ENCODE data around the gene ZFAND2A. TPM values are rescaled to one million over a fixed set of nuclear protein-coding genes. Genes with fewer than 3 reads are reported as not detected.

The ZFAND2A gene
- polyA plus RNA-seq, 1 donor (not counting 4 experiments of a cell fraction or from before 2014, with no cell fraction given) = 25.5 TPM

DNA sequence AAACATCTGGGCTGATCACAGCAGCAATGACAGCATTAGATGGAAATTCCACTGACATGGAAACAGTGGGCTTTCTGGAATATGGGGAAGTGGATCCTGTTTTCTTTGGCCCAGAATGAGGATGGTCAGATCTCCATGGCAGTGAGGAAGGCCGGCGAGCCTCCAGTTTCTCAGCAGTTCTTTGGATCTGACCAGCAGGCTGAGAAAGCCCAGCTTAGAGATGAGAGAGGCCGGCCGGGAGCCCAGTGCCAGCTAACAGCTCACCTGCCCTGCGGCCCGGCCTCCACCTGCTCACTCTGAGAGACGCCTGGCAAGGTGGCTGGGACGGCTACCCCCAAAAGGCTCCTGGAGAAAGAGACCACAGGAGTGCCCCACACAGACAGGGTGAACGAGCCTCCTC, 47.9 kb downstream of the ZFAND2A start:
- dilution Hi-C loops (cut with MboI; ENCODE audit: extremely low pct_ligation_motif_present, low sequenced_read_pairs) = no loop called here
- Histone ChIP-seq H3K9me1 (ENCODE audit: control insufficient read depth, extremely low read depth, insufficient read depth, low read length) (no peaks in the 10 kb centered on the region), H3K4me2 (ENCODE audit: control insufficient read depth, extremely low read depth, insufficient read depth, low read depth, low read length) (no peak overlapping the region), H3K27ac (ENCODE audit: control insufficient read depth, insufficient read depth, low read length) (no peak overlapping the region), H3K4me3 (ENCODE audit: control insufficient read depth in 2 of 3, extremely low read depth in 1 of 3, insufficient read depth in 2 of 3, low read depth in 1 of 3, low read length in 3 of 3) (no peak overlapping the region), H3K9me3 (ENCODE audit: control insufficient read depth, low read depth, low read length) (no peaks in the 10 kb centered on the region), H3K4me1 (ENCODE audit: control insufficient read depth, extremely low read depth, insufficient read depth, low read length) (no peaks in the 10 kb centered on the region), H3K9ac (ENCODE audit: control insufficient read depth, extremely low read depth, insufficient read depth, low read length) (no peak overlapping the region), H3K27me3 (ENCODE audit: control insufficient read depth, extremely low read depth, insufficient read depth, low read length) (no peaks in the 10 kb centered on the region), H4K20me1 (ENCODE audit: control insufficient read depth, extremely low read depth, insufficient read depth, low read length) (peaks cover 3% of the 10 kb centered on the region), H3K36me3 (ENCODE audit: control insufficient read depth in 2 of 2, extremely low read depth in 1 of 2, insufficient read depth in 2 of 2, low read length in 2 of 2) (peaks cover 4 to 5% of the 10 kb centered on the region in 2 experiments), H3K79me2 (ENCODE audit: control insufficient read depth, insufficient read depth, low read length) (peaks cover 22% of the 10 kb centered on the region), H2AFZ (ENCODE audit: control insufficient read depth, low read length) (no peak overlapping the region)
- no peak for DNase-seq (ENCODE audit: low read depth, low spot score)
- no peak for FAIRE-seq
- TF ChIP-seq, protein P1, sequence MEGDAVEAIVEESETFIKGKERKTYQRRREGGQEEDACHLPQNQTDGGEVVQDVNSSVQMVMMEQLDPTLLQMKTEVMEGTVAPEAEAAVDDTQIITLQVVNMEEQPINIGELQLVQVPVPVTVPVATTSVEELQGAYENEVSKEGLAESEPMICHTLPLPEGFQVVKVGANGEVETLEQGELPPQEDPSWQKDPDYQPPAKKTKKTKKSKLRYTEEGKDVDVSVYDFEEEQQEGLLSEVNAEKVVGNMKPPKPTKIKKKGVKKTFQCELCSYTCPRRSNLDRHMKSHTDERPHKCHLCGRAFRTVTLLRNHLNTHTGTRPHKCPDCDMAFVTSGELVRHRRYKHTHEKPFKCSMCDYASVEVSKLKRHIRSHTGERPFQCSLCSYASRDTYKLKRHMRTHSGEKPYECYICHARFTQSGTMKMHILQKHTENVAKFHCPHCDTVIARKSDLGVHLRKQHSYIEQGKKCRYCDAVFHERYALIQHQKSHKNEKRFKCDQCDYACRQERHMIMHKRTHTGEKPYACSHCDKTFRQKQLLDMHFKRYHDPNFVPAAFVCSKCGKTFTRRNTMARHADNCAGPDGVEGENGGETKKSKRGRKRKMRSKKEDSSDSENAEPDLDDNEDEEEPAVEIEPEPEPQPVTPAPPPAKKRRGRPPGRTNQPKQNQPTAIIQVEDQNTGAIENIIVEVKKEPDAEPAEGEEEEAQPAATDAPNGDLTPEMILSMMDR (optimal IDR thresholded peaks at IDR 0.05 in 1 of 3, IDR thresholded peaks at IDR 0.05 in 1 of 3, conservative IDR thresholded peaks at IDR 0.05 in 1 of 3; ENCODE audit: extremely low read depth in 1 of 3, insufficient read depth in 2 of 3, low read length in 3 of 3) = no peak
- TF ChIP-seq EZH2 (IDR thresholded peaks at IDR 0.05; ENCODE audit: low read length) = no peak

DNA sequence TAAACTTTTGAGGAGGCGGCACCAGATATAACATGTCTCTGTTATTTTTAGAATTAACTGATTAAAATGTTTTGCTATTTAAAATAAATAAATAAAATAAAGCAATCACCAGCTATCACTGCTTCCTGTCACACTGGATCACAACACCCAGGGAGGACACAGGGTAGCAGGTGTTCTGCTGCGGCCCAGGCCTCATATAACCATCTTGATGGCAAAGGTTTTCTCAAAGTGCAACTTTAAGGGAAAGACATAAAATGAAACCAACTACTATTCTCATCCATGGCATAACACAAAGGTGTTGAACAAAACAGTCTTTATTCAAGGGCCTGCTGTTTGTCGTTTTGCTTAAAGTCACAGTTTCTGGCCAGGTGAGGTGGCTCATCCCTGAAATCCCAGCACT, 48.8 kb downstream of the ZFAND2A start:
- no peak for FAIRE-seq

More for the DNA sequence above, 48.8 kb downstream of the ZFAND2A start:
- Histone ChIP-seq H3K36me3 (ENCODE audit: control insufficient read depth in 2 of 2, extremely low read depth in 1 of 2, insufficient read depth in 2 of 2, low read length in 2 of 2) (peaks cover 4 to 5% of the 10 kb centered on the region in 2 experiments), H3K9ac (ENCODE audit: control insufficient read depth, extremely low read depth, insufficient read depth, low read length) (no peak overlapping the region), H3K4me1 (ENCODE audit: control insufficient read depth, extremely low read depth, insufficient read depth, low read length) (no peaks in the 10 kb centered on the region), H3K27me3 (ENCODE audit: control insufficient read depth, extremely low read depth, insufficient read depth, low read length) (no peaks in the 10 kb centered on the region), H3K4me3 (ENCODE audit: control insufficient read depth in 2 of 3, extremely low read depth in 1 of 3, insufficient read depth in 2 of 3, low read depth in 1 of 3, low read length in 3 of 3) (no peak overlapping the region), H2AFZ (ENCODE audit: control insufficient read depth, low read length) (no peak overlapping the region), H3K9me1 (ENCODE audit: control insufficient read depth, extremely low read depth, insufficient read depth, low read length) (no peaks in the 10 kb centered on the region), H3K79me2 (ENCODE audit: control insufficient read depth, insufficient read depth, low read length) (peaks cover 25% of the 10 kb centered on the region), H3K9me3 (ENCODE audit: control insufficient read depth, low read depth, low read length) (no peaks in the 10 kb centered on the region), H3K4me2 (ENCODE audit: control insufficient read depth, extremely low read depth, insufficient read depth, low read depth, low read length) (no peak overlapping the region), H4K20me1 (ENCODE audit: control insufficient read depth, extremely low read depth, insufficient read depth, low read length) (peaks cover 3% of the 10 kb centered on the region), H3K27ac (ENCODE audit: control insufficient read depth, insufficient read depth, low read length) (no peak overlapping the region)
- dilution Hi-C loops (cut with MboI; ENCODE audit: extremely low pct_ligation_motif_present, low sequenced_read_pairs) = no loop called here
- TF ChIP-seq EZH2 (IDR thresholded peaks at IDR 0.05; ENCODE audit: low read length) = no peak
- TF ChIP-seq, protein P1 (optimal IDR thresholded peaks at IDR 0.05 in 1 of 3, IDR thresholded peaks at IDR 0.05 in 1 of 3, conservative IDR thresholded peaks at IDR 0.05 in 1 of 3; ENCODE audit: extremely low read depth in 1 of 3, insufficient read depth in 2 of 3, low read length in 3 of 3) = no peak
- no peak for DNase-seq (ENCODE audit: low read depth, low spot score)

All from keratinocyte (primary cell).